Right hindlimb (tissue), 1 donor: ENCODE data around the gene PRKAG2.

Source experiments
- DNase-seq: peaks from one replicate; pipeline ENCODE4 v3.0.0-alpha.2; 2018

Gene PRKAG2

GRCh38 chr7:151719897-151720242 lies 157.0 kb downstream of the PRKAG2 start:
- no peak for DNase-seq

GRCh38 chr7:151719031-151719896 lies 157.7 kb downstream of the PRKAG2 start:
- no peak for DNase-seq

- DNase-seq: no peak
Measured at GRCh38 chr7:151717918-151718317, 159.0 kb downstream of the PRKAG2 start.

- no peak for DNase-seq
Measured at GRCh38 chr7:151717415-151717814, 159.5 kb downstream of the PRKAG2 start.

- DNase-seq: no peak
Measured at GRCh38 chr7:151716323-151716722, 160.6 kb downstream of the PRKAG2 start.

- DNase-seq: no peak
Measured at GRCh38 chr7:151715666-151716315, 161.1 kb downstream of the PRKAG2 start.

GRCh38 chr7:151714201-151714600 lies 162.7 kb downstream of the PRKAG2 start:
- DNase-seq: no peak

- no peak for DNase-seq
Measured at GRCh38 chr7:151712810-151713125, 164.1 kb downstream of the PRKAG2 start.

- DNase-seq: no peak
Measured at GRCh38 chr7:151711906-151712809, 164.8 kb downstream of the PRKAG2 start.

- DNase-seq: no peak
Measured at GRCh38 chr7:151711435-151711872, 165.5 kb downstream of the PRKAG2 start.

GRCh38 chr7:151710646-151711434 lies 166.1 kb downstream of the PRKAG2 start:
- no peak for DNase-seq

GRCh38 chr7:151710121-151710640 lies 166.7 kb downstream of the PRKAG2 start:
- DNase-seq: no peak

- DNase-seq: no peak
Measured at GRCh38 chr7:151709141-151710038, 167.5 kb downstream of the PRKAG2 start.

- DNase-seq: no peak
Measured at GRCh38 chr7:151708610-151709009, 168.3 kb downstream of the PRKAG2 start.

- no peak for DNase-seq
Measured at GRCh38 chr7:151707757-151708156, 169.2 kb downstream of the PRKAG2 start.

- no peak for DNase-seq
Measured at GRCh38 chr7:151707105-151707469, 169.8 kb downstream of the PRKAG2 start.

GRCh38 chr7:151706277-151707104 lies 170.4 kb downstream of the PRKAG2 start:
- DNase-seq: no peak

GRCh38 chr7:151705636-151706276 lies 171.2 kb downstream of the PRKAG2 start:
- DNase-seq: no peak

- peak; percentile 45 for DNase-seq
Measured at GRCh38 chr7:151704960-151705635, 171.8 kb downstream of the PRKAG2 start.
